OCI-LY7 (cell line): ENCODE measurements around the gene CTRB1. TPM values are rescaled to one million over a fixed set of nuclear protein-coding genes. Genes with fewer than 3 reads are reported as not detected.
"Not testable (repeated sequence)": the region's sequence is repeated elsewhere in the genome, so short reads cannot be mapped to it uniquely, and the experiment has no call there.

Source experiments
- BruUV-seq: library from RNA; stranded (reverse); fragments of 400-500 nt; replicated peaks from 2 replicates; lab custom pipeline; 2021; lab: Mats Ljungman, UMichigan
- CTCF ChIA-PET: fragments of 300-600 bp; sonication (Branson Sonifier 250); formaldehyde crosslinking; loops from one replicate; lab custom pipeline; 2022; ENCODE audit warnings: antibody characterized with exemption; ENCODE audit not compliant: unreplicated experiment; lab: Charles Lee
- POLR2A ChIA-PET: fragments of 300-600 bp; sonication (Branson Sonifier 250); formaldehyde crosslinking; loops from one replicate; lab custom pipeline; 2022; ENCODE audit warnings: antibody characterized with exemption; lab: Charles Lee
- DNase-seq: peaks from one replicate; pipeline ENCODE4 v3.0.0-alpha.2; 2015; ENCODE audit warnings: low spot score
- H2AFZ ChIP-seq: fragments of 200-600 bp; sonication (generic), shearing (Covaris generic); 2 replicates; pipeline ENCODE4 v1.6.1; 2014; ENCODE audit warnings: mild to moderate bottlenecking, antibody characterized with exemption, low read length, moderate library complexity
- H3K27ac ChIP-seq: fragments of 200-600 bp; sonication (generic); 2 replicates; pipeline ENCODE4 v1.5.1; 2014; ENCODE audit warnings: mixed run types, low read depth, mild to moderate bottlenecking, moderate library complexity, low read length, inconsistent platforms; ENCODE audit not compliant: poor library complexity, severe bottlenecking
- H3K36me3 ChIP-seq: fragments of 200-600 bp; sonication (generic); 2 replicates; pipeline ENCODE4 v1.6.1; 2014; ENCODE audit warnings: mild to moderate bottlenecking, antibody characterized with exemption, low read length, moderate library complexity, mixed read lengths; ENCODE audit not compliant: insufficient read depth
- H3K4me1 ChIP-seq: fragments of 200-600 bp; sonication (generic); 2 replicates; pipeline ENCODE4 v1.5.1; 2014; ENCODE audit warnings: mild to moderate bottlenecking, low read length; ENCODE audit not compliant: insufficient read depth, poor library complexity, severe bottlenecking
- H3K4me2 ChIP-seq: fragments of 200-600 bp; sonication (generic); 2 replicates; pipeline ENCODE4 v1.6.1; 2014; ENCODE audit warnings: mild to moderate bottlenecking, low read length
- H3K4me3 ChIP-seq: fragments of 200-600 bp; sonication (generic); 2 replicates; pipeline ENCODE4 v1.5.1; 2014; ENCODE audit warnings: mild to moderate bottlenecking, low read depth, low read length; ENCODE audit not compliant: poor library complexity, severe bottlenecking
- H3K79me2 ChIP-seq: fragments of 200-600 bp; sonication (generic); 2 replicates; pipeline ENCODE4 v1.6.1; 2016; ENCODE audit warnings: low read depth, mild to moderate bottlenecking, low read length, moderate library complexity, mixed read lengths; ENCODE audit not compliant: insufficient read depth
- H3K9me2 ChIP-seq: fragments of 200-600 bp; sonication (generic); 2 replicates; pipeline ENCODE4 v1.6.1; 2016; ENCODE audit warnings: mild to moderate bottlenecking, low read length, mixed read lengths; ENCODE audit not compliant: insufficient read depth
- H3K9me3 ChIP-seq: fragments of 200-600 bp; sonication (generic); 2 replicates; pipeline ENCODE4 v1.6.1; 2014; ENCODE audit warnings: mild to moderate bottlenecking, mixed run types, low read length, mixed read lengths
- H4K20me1 ChIP-seq: fragments of 200-600 bp; sonication (generic); 2 replicates; pipeline ENCODE4 v1.6.1; 2014; ENCODE audit warnings: mild to moderate bottlenecking, antibody characterized with exemption, low read length, moderate library complexity, mixed read lengths; ENCODE audit not compliant: insufficient read depth
- EZH2phosphoT487 ChIP-seq: fragments of 200-600 bp; sonication (generic); IDR thresholded peaks from 2 replicates; pipeline ENCODE4 v1.6.1; 2018; ENCODE audit warnings: low read depth, borderline replicate concordance, mild to moderate bottlenecking, mixed run types, antibody characterized with exemption, low read length, moderate library complexity, mixed read lengths
- intact Hi-C: fragments of 100-400 bp; cut with micrococcal nuclease; formaldehyde crosslinking; loops from one replicate; pipeline ENCODE4 v1.10.0; 2022; ENCODE audit not compliant: unreplicated experiment
- total RNA-seq, 2 experiments: library from RNA; depleted of rRNA in 1 of 2; stranded (reverse); fragments of >200 nt in 1 of 2; shearing (Covaris generic) in 1 of 2; gene quantifications; 2 replicates each; pipeline ENCODE4 v1.2.3, GENCODE V29; 2014 to 2022
- TF ChIP-seq, protein P1 (sequence below): fragments of 200-600 bp; sonication (generic); conservative IDR thresholded peaks from 2 replicates; pipeline ENCODE4 v1.5.1; 2014; ENCODE audit warnings: mild to moderate bottlenecking, antibody characterized with exemption, low read length, moderate library complexity, mixed read lengths

Gene CTRB1
- total RNA-seq, 2 experiments from 2014 or later: not detected

DNA sequence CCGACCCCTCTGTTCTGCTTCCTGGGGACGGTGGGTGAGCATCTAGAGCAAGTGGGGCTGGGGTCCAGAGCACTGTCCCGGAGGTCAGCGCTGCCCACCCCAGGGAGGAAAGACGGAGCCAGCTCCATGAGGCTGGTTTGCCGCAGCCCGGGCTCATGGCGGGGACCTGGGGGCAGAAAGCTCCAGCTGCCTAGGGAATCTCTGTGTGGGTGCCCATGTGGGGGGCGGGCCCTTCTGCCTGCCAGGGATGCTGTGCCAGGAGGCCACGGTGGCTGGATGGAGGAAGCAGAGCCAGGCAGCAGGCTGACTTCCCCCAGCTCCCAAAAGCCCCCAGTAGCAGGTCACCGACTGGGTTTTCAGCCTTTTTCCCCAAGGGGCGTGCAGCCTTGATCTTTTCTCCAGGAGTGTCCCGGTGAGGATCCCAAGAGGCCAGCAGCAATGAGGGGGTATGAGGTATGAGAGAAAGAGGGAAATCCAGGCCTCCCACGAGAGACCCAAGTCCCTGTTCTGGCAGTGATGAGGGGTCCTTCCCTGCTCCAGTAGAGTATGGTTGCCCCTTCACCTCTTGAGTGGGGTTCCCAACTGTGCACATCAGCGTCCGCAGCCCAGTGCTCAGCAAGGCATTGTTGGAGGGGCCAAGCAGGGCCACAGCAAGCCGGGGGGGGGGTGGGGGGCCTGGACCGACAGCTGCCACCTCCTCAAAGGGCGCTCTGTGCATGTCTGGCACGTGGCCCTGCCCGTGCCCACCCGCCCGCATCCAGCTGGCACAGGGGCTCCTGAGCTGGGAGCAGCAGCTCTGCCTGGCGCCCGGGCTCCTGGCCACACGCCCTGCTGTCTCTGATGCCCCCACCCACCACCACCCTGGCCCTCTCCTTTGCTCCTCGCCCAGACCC is 48.2 kb downstream of the CTRB1 start:
- Histone ChIP-seq H3K9me3 (no peaks in the 10 kb centered on the region), H4K20me1 (no peaks in the 10 kb centered on the region), H3K9me2 (no peaks in the 10 kb centered on the region), H3K4me1 (no peaks in the 10 kb centered on the region), H3K79me2 (no peaks in the 10 kb centered on the region), H3K27ac (no peak overlapping the region), H2AFZ (no peak overlapping the region), H3K4me3 (no peak overlapping the region), H3K4me2 (no peak overlapping the region), H3K36me3 (no peaks in the 10 kb centered on the region)
- POLR2A ChIA-PET: interaction anchor here (0.5 to 1.1 kb wide), 4 partner anchors 12 to 113 kb away, joined by 3 to 4 read pairs (median 4); no protein-coding TSS in a partner anchor
- intact Hi-C loops: no loop called here
- no peak for TF ChIP-seq EZH2phosphoT487
- TF ChIP-seq, protein P1, sequence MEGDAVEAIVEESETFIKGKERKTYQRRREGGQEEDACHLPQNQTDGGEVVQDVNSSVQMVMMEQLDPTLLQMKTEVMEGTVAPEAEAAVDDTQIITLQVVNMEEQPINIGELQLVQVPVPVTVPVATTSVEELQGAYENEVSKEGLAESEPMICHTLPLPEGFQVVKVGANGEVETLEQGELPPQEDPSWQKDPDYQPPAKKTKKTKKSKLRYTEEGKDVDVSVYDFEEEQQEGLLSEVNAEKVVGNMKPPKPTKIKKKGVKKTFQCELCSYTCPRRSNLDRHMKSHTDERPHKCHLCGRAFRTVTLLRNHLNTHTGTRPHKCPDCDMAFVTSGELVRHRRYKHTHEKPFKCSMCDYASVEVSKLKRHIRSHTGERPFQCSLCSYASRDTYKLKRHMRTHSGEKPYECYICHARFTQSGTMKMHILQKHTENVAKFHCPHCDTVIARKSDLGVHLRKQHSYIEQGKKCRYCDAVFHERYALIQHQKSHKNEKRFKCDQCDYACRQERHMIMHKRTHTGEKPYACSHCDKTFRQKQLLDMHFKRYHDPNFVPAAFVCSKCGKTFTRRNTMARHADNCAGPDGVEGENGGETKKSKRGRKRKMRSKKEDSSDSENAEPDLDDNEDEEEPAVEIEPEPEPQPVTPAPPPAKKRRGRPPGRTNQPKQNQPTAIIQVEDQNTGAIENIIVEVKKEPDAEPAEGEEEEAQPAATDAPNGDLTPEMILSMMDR: no peak
- CTCF ChIA-PET: interaction anchor here (0.6 to 0.9 kb wide), 2 partner anchors 17 to 84 kb away, joined by 3 to 4 read pairs; no protein-coding TSS in a partner anchor
- BruUV-seq: no TSS peak
- no peak for DNase-seq

DNA sequence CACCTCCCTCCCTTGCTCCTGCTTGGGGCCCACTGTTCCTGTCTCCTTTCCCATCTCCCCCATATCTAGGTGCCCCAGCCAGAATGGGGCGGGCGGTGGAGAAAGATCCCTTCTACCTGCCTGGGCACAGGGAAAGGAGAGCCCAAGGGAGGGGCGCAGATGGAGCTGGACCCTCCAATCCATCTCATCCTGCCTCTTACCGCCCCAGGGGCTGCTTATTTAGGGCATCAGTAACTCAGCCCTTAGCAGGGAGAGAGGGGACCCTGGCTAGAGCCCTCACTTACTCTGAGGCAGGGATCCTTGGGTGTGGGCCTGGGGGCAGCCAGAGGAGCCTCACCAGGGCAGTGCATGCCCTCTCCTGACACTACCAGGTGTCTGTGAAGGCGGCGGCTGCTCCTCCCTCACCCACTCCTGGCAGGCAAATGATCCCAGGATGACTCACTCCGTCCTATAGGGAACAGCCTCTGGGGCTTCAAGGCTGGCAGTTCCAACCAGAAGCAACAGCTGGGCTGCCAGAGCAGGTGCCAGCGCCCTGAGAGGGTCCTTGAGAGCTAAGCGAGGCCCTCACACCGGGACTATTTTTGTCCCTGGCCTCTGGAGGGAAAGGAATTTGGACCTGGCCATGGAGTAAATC is 49.0 kb downstream of the CTRB1 start:
- Histone ChIP-seq H3K4me3 (no peak overlapping the region), H3K36me3 (no peaks in the 10 kb centered on the region), H3K9me2 (no peaks in the 10 kb centered on the region), H2AFZ (no peak overlapping the region), H4K20me1 (no peaks in the 10 kb centered on the region), H3K4me2 (no peak overlapping the region), H3K4me1 (no peaks in the 10 kb centered on the region), H3K27ac (no peak overlapping the region), H3K79me2 (no peaks in the 10 kb centered on the region), H3K9me3 (no peaks in the 10 kb centered on the region)
- DNase-seq: no peak
- ChIA-PET POLR2A (interaction anchor here (1.0 kb wide), 1 partner anchor 77 kb away, joined by 5 read pairs; no protein-coding TSS in a partner anchor), CTCF (no interaction called here)
- TF ChIP-seq, protein P1: no peak
- no peak for TF ChIP-seq EZH2phosphoT487
- BruUV-seq: no TSS peak
- intact Hi-C loops: no loop called here

DNA sequence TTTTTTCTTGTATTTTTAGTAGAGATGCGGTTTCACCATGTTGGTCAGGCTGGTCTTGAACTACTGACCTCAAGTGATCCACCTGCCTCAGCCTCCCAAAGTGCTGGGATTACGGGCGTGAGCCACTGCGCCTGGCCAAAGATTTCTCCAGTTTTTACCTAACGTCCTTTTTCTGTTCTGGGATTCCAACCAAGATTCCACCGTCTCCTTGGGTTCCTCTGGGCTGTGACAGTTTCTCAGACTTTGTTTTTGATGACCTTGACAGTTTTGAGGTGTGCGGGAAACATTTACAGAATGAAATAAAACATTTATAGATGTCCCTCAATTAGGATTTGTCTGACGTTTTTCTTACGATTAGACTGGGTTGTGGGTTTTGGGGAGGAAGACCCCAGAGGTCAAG is 50.6 kb downstream of the CTRB1 start:
- H3K4me1 ChIP-seq, H3K4me3 ChIP-seq, H3K4me2 ChIP-seq, H3K79me2 ChIP-seq, H3K27ac ChIP-seq, CTCF ChIA-PET, BruUV-seq, H4K20me1 ChIP-seq, H3K36me3 ChIP-seq, intact Hi-C loops, H3K9me3 ChIP-seq, H2AFZ ChIP-seq, H3K9me2 ChIP-seq, POLR2A ChIA-PET, DNase-seq: not testable (repeated sequence)
